Frontal cortex (tissue), 4 donors: Measurements from ENCODE around the gene FEN1. TPM values are rescaled to one million over a fixed set of nuclear protein-coding genes. Genes with fewer than 3 reads are reported as not detected.

ENCODE experiments used
- DNase-seq, 2 donors: peaks; one replicate each; pipeline ENCODE4 v3.0.0; 2012; ENCODE audit warnings: low spot score in 2 of 2
- FAIRE-seq: peaks from 2 replicates; lab custom pipeline; 2012; peaks lifted over from hg19 to GRCh38; lab: Jason Lieb, UNC
- total RNA-seq: library from RNA; depleted of rRNA; stranded (reverse); fragments of >200 nt; gene quantifications from one replicate; pipeline ENCODE4 v1.2.3, GENCODE V29; 2014
- donor health status: control.
- donor health status: control.
- donor health status: control.

FEN1 gene
- total RNA-seq, 1 donor from 2014 or later = 15.9 TPM

DNA sequence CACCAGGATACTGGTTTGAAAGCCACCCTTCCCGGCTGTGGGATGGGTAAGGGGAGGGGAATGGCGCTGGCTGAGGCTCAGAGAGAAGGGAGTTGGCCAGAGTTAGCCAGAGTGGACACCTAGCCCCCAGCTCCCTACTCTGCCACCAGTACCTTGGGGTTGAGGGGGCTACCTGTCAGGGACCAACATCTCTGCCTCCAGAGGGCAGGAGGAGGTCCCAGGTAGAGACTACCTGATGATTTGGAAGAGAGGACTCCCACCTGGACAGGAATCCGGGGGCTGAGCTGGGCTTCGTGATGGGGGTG is 36.6 kb upstream of the FEN1 start:
- no peak for FAIRE-seq

GRCh38 chr11:61756452-61757212 is 36.1 kb upstream of the FEN1 start:
- no peak for FAIRE-seq
- no peak for DNase-seq

More for the DNA sequence above, 36.6 kb upstream of the FEN1 start:
- no peak for DNase-seq

- FAIRE-seq = no peak
- no peak for DNase-seq
These were observed 35.4 kb upstream of the FEN1 start for GRCh38 chr11:61757213-61757862.

DNA sequence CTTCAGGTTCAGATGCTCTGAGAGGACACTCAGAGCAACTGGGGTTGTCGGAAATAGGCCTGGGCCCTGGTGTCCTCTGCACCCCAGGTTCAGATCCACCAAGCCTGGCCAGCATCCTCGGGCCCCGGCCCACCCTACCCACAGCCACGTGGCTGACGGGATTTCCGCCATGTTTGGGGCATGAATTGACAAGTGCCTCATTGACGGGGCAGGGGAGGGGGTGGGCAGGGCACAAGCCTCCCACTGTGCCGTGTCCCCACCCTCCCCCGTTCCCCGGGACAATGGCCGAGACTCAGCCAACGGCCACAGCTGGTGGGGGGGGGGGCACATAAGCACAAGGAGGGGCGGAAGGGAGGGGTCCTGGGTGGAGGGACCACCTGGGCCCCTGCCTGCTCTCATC is 31.8 kb upstream of the FEN1 start:
- no peak for FAIRE-seq
- peak; percentile 63 to 85 for DNase-seq

- FAIRE-seq = no peak
- DNase-seq = no peak
These were observed 31.1 kb upstream of the FEN1 start for GRCh38 chr11:61761440-61762222.

GRCh38 chr11:61762223-61762615 is 30.5 kb upstream of the FEN1 start:
- FAIRE-seq (no peak), DNase-seq (no peak)

DNA sequence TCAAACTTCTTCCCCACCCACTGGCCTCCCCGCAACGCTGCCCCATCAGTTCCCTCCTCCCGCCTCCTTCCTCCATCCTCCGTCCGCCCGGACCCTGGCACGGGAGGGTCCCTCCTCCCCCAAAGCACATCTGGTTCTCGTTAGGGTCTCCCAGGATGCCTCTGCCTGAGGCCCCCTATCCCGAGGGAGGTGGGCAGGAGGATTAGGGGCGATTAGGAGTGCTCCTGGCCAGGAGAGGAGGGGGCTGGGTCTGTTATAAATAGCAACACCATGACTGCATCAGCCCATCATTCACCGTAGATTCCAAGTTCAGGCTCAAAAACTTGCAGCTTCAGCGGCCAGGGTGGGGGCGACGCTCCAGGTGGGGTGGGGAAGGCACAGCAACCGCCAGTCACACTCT is 29.9 kb upstream of the FEN1 start:
- no peak for DNase-seq
- FAIRE-seq = no peak

DNA sequence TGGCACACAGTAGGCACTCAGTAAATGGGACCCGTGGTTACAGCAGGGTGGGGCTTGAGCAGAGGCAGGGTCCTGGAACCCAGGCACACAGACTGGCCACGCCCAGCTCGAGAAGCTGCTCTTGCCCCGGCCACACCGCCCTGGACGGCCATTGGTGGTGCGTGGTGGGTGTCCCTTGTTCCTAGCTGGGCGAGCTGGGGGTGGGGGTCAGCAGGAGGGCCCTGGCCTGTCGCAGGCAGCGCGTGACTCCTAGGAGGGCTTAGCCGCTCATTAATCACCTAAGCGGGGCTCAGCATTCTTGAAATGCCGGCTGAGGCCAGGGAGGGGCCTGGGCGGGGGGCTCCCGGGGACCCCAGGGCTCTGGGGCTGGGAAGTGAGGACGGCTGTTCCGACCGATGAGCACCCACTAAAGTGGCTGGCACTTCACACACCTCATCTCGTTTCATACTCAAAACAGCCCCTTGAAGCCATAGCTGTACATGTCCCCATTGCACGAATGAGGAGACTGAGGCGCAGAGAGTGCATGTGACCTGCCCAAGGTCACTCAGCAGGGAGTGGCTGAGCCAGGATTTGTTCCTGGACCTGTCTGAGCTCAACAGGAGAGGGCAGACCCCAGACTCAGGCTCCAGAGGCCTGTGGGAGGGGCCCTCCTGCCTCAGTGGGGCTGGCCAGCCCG is 28.6 kb upstream of the FEN1 start:
- no peak for DNase-seq
- no peak for FAIRE-seq

- DNase-seq = no peak
- no peak for FAIRE-seq
These were observed 28.0 kb upstream of the FEN1 start for GRCh38 chr11:61764606-61765260.

- FAIRE-seq = no peak
- DNase-seq = no peak
These were observed 27.0 kb upstream of the FEN1 start for GRCh38 chr11:61765550-61766253.

DNA sequence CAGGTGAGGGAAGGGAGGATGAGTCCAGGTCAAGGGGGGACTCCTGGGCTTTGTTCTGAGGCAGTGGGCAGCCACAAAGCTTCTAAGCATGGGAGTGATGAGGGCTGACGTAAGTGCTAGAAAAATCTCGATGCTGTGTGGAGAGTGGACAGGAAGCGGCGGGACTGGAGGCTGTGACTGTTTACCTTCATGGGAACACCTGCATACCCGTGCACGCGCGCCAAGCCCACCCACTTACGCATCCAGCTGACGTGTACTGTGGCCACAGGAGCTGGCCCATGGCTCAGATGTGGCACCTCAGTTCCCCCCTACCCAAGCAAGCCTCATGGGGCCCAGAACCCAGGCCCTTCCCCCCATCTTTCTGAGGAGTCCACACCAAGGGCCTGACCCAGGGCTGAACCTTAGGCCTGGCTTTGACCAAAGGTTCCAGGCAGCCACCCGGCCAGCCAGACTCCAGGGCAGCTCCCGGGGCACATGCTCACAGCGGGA is 26.3 kb upstream of the FEN1 start:
- DNase-seq (no peak), FAIRE-seq (no peak)

GRCh38 chr11:61768376-61769076 is 24.2 kb upstream of the FEN1 start:
- DNase-seq = no peak
- FAIRE-seq = no peak

DNA sequence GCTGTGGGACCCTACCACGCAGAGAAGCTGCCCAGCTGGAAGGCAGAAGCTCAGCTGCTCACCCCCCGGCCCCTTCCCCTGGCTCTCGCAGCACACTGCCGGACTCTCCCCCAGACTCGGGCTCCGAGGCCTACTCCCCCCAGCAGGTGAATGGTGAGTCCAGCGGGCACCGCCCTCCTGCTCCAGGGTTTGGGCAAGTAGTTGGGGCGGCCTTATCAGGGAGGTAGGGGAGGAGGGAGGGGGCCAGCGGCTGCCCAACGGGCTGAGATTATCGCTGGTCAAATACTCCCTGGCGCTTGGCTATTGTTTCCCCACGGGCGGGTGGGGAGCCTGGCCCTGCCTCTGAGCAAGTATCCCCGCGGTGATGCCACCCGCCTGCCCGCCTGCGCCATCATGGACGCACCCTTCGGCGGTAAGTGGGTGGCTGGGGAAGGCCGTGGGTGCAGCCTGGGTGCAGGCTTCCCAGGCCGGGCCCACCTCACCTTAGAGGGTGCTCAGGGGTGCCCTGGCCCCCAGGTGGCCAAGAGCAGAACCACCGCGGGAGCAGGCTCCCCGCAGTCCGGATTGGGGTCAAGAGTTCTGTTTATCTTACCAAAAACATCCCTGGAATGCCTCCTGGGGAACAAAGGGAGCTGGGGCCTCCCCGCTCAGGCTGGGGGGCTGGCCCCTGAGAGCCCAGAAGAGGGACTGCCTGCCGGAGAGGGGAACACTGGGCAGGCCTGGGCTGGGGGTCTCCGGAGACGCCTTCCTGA is 23.4 kb upstream of the FEN1 start:
- DNase-seq (no peak), FAIRE-seq (no peak)

GRCh38 chr11:61769946-61770683 is 22.6 kb upstream of the FEN1 start:
- FAIRE-seq (no peak), DNase-seq (no peak)

DNA sequence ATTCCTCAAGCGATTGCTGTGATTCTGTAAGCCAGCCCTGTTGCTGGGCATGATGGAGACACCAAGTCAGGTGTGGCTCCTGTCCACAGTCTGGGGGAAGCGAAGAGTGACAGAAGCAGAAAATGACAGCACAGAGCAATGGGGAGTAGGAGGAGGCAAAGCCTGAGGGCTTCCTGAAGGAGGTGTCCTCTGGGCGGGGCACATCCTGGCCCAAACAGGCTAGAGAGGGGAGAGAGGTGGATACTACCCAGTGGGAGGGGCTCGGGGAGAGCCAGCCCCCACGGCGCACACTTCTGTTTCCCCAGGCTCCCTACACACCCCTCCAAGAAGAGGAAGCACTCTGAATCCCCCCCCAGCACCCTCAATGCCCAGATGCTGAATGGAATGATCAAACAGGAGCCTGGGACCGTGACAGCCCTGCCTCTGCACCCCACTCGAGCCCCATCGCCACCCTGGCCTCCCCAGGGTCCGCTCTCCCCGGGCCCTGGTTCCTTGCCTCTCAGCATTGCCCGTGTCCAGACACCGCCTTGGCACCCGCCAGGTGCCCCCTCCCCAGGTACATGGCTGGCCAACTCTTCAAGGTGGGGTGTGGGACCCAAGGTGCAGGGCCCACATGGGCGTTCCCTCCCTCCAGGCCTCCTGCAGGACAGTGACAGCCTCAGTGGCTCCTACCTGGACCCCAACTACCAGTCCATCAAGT is 21.4 kb upstream of the FEN1 start:
- DNase-seq (no peak), FAIRE-seq (no peak)

GRCh38 chr11:61771985-61772455 is 20.7 kb upstream of the FEN1 start:
- DNase-seq (no peak), FAIRE-seq (no peak)

DNA sequence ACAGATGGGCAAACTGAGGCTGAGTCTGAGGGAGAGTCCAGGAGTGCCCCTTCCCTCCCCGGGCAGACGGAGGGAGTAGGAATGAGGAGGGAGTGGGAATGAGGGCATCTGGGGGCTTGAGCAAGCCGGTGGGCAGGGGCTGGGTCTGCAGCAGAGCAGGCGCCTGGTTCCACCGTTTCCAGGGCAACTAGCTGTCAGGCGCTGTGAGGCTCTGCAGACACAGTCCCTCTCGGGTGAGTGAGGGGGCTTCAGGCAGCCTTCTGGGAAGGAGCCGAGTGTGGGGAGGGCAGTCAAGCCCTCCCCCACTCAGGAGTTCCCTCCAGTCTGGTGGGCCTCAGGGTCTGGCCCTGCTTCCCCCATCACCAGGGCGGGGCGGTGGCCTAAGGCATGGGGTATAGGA is 19.4 kb upstream of the FEN1 start:
- no peak for FAIRE-seq
- DNase-seq = no peak
